GM12873 (cell line): ENCODE measurements around the gene KLHL7.

ENCODE experiments used
- CTCF ChIP-seq: IDR thresholded peaks from 2 replicates; pipeline ENCODE4 v1.5.1; 2012; ENCODE audit warnings: low read depth, mild to moderate bottlenecking, moderate library complexity, low read length, control low read depth; ENCODE audit not compliant: insufficient read depth; ENCODE audit errors: missing control alignments

The KLHL7 gene

DNA sequence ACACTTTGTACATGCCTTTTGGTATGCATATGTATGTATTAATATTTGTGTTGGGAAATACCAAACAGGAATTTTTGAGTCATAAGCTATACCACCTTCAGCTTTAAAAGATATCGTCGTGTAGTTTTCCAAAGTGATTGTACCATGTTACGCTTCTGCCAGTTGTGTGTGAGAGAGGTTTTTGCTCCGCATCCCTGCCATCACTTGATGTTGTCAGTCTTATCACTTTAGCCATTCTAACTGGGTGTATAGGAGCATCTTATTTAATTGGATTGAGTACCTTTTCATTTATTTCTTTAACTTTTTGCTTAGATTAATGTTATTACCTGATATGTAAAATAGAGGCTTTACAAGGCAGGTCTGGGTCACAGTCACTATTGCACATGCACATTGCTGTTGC, 3.4 kb downstream of the KLHL7 start:
- TF ChIP-seq CTCF: no peak

DNA sequence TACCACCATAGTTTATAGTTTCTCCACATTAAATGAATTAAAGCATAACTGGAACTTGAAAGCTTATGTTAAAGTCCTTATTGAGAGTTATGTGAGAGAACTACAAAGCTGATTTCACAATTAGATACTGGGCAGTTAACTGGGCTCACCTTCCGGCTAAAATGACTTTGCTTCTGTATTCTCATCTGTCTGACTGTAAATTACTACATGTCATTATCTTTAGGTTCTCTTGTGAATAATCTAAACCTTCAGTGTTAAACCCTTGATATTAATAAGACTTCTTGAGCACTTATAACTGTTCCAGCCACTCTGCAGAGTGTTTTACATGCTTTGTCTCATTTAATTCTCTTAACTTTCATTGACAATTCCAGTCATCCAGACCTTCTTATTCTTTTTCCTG, 3.9 kb downstream of the KLHL7 start:
- no peak for TF ChIP-seq CTCF

- no peak for TF ChIP-seq CTCF
Observed at GRCh38 chr7:23114896-23115295, 9.3 kb downstream of the KLHL7 start.

DNA sequence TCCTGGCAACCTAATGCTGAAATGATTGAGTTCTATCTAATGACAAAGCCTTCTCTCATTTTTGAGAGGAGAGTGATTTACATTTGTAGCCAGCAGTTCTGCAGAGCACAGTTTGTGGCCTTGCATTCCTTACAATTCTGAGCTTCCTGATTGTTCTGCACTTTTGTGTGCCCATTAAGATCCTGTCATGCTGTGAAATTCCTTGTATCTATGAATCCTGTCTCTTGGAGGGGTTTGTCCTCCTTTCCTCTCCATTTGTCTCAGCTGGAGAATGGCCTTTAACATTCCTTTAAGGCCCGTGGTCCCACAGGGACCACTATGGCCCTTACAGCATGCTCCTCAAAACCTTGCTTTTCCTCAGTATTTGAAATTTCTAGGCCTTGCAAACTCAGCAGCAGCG, 10.4 kb downstream of the KLHL7 start:
- TF ChIP-seq CTCF: no peak

- TF ChIP-seq CTCF: no peak
Observed at GRCh38 chr7:23117841-23118240, 12.3 kb downstream of the KLHL7 start.

GRCh38 chr7:23120106-23120505, 14.5 kb downstream of the KLHL7 start:
- TF ChIP-seq CTCF: no peak

- no peak for TF ChIP-seq CTCF
Observed at GRCh38 chr7:23121165-23121564, 15.6 kb downstream of the KLHL7 start.
